ENCODE data around the gene CHST9. TPM values are rescaled to one million over a fixed set of nuclear protein-coding genes. Genes with fewer than 3 reads are reported as not detected.
"Not testable (repeated sequence)": the region's sequence is repeated elsewhere in the genome, so short reads cannot be mapped to it uniquely, and the experiment has no call there.

CHST9 gene
- total and polyA plus RNA-seq, 10 donors, result 0.87 to 23.9 (median 8.4) TPM

GRCh38 chr18:27104743-27105142 lies 80.4 kb downstream of the CHST9 start:
- Histone ChIP-seq H3K27me3 (replicated peaks in 1 of 7) (no peaks in the 10 kb centered on the region), H3K9me3 (peaks cover 0 to under 1% (median 0%) of the 10 kb centered on the region in 8 donors), H3K36me3 (no peaks in the 10 kb centered on the region), H3K27ac (no peak overlapping the region), H3K4me3 (no peak overlapping the region), H3K4me1 (no peaks in the 10 kb centered on the region)
- 65 to 84% (median 71%) methylated on average over 3 of the region's 3 CpGs for WGBS, 5 donors
- intact Hi-C loops (cut with DNase I; ENCODE audit: low total_unique reads), result no loop called here
- TF ChIP-seq CTCF (IDR thresholded peaks at IDR 0.05 in 8 of 11, conservative IDR thresholded peaks at IDR 0.05 in 3 of 11) (no peak), POLR2AphosphoS5 (IDR thresholded peaks at IDR 0.05) (no peak), POLR2A (IDR thresholded peaks at IDR 0.05) (no peak)
- DNase-seq, result no peak

- DNase-seq, result no peak
- 82 to 98% (median 86%) methylated on average over 1 of the region's 1 CpG for WGBS, 5 donors
- TF ChIP-seq POLR2AphosphoS5 (IDR thresholded peaks at IDR 0.05), result no peak
- no peak for TF ChIP-seq CTCF (IDR thresholded peaks at IDR 0.05 in 8 of 11, conservative IDR thresholded peaks at IDR 0.05 in 3 of 11)
- no peak for TF ChIP-seq POLR2A (IDR thresholded peaks at IDR 0.05)
- H3K4me1 ChIP-seq, result no peaks in the 10 kb centered on the region
- no peak overlapping the region for H3K27ac ChIP-seq
- no peak overlapping the region for H3K4me3 ChIP-seq
- no peaks in the 10 kb centered on the region for H3K36me3 ChIP-seq
- intact Hi-C loops (cut with DNase I; ENCODE audit: low total_unique reads), result no loop called here
- no peaks in the 10 kb centered on the region for H3K27me3 ChIP-seq (replicated peaks in 1 of 7)
- H3K9me3 ChIP-seq, result peaks cover 0 to 32% (median 15%) of the 10 kb centered on the region in 8 donors
Observed at GRCh38 chr18:27094621-27095020, 90.5 kb downstream of the CHST9 start.

- intact Hi-C loops (cut with DNase I; ENCODE audit: low total_unique reads); H3K27ac ChIP-seq; H3K4me1 ChIP-seq; H3K36me3 ChIP-seq; H3K27me3 ChIP-seq (replicated peaks in 1 of 7); DNase-seq; H3K4me3 ChIP-seq: not testable (repeated sequence)
- WGBS, 5 donors, result 77 to 85% (median 85%) methylated on average over 3 to 9 of the region's 9 CpGs
- H3K9me3 ChIP-seq, result peaks cover 0 to 29% (median 4%) of the 10 kb centered on the region in 8 donors
Observed at GRCh38 chr18:27093290-27093689, 91.8 kb downstream of the CHST9 start.

- no peaks in the 10 kb centered on the region for H3K36me3 ChIP-seq
- DNase-seq, result no peak
- 77 to 94% (median 86%) methylated on average over 1 of the region's 1 CpG for WGBS, 5 donors
Observed at GRCh38 chr18:27081701-27082100, 103.4 kb downstream of the CHST9 start.

More at GRCh38 chr18:27081701-27082100, 103.4 kb downstream of the CHST9 start:
- H3K4me3 ChIP-seq, result no peak overlapping the region
- H3K27ac ChIP-seq, result no peak overlapping the region
- TF ChIP-seq POLR2AphosphoS5 (IDR thresholded peaks at IDR 0.05) (no peak), CTCF (IDR thresholded peaks at IDR 0.05 in 8 of 11, conservative IDR thresholded peaks at IDR 0.05 in 3 of 11) (no peak), POLR2A (IDR thresholded peaks at IDR 0.05) (no peak)
- H3K4me1 ChIP-seq, result no peaks in the 10 kb centered on the region
- intact Hi-C loops (cut with DNase I; ENCODE audit: low total_unique reads), result no loop called here
- no peaks in the 10 kb centered on the region for H3K27me3 ChIP-seq (replicated peaks in 1 of 7)
- no peaks in the 10 kb centered on the region for H3K9me3 ChIP-seq
